ENCODE measurements around the gene DNAAF2.
"Not testable (repeated sequence)": the region's sequence is repeated elsewhere in the genome, so short reads cannot be mapped to it uniquely, and the experiment has no call there.

The DNAAF2 gene

DNA sequence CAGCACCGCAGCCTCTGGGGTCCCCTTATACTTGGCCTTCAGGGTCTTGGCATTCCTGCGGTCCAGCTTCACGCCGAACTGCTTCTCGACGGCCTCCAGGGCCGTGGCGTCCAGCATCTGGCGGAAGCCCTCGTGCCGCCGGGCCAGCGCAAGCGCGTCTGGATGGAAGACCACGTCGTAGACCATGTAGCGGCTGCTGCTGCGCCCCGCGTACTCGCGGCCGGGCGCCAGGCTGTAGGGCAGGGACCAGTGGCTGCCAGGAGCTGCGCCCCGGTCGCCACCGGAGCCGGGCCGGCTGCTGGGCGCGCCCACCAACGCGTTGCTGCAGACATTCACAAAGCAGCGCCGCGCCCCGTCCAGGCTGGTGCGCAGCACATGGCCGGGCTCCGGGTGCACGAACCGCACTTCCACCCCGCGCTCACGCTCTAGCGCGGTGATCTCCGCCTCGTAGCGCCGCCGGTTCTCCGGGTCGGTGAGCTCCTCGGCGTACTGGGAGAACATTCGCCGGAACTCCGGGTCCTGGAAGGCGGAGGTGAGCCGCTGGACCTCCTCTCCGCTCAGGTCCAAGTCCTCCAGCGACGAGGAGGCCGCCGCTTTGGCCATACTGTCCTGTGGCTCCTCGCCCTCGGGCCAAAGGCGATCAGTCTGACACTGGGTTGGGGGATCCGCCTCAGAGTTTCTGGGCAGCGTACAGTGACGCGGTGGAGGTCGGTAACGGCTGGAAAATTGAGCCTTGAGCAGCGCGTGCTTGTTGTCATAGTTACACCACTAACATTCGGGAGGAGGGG lies at the start of gene DNAAF2:
Gene DNAAF2, minus strand, starts transcription at position 698 of the 788 bp plus-strand sequence. Its CDS starts 95 bp downstream, at position 603.
- H3K27ac ChIP-seq (ENCODE audit: low read length) = peak within 1 kb of the TSS; percentile 83
- H3K4me3 ChIP-seq (ENCODE audit: low read depth in 1 of 2, low read length in 2 of 2) = peak within 1 kb of the TSS; percentile 80 to 99
- no peaks in the 10 kb centered on the region for H3K9me3 ChIP-seq (ENCODE audit: control insufficient read depth in 1 of 2, low read length in 2 of 2)
- H3K27me3 ChIP-seq (ENCODE audit: low read depth, low read length) = no peaks in the 10 kb centered on the region
- peaks cover 4 to 11% of the 10 kb centered on the region in 2 donors for H3K36me3 ChIP-seq (ENCODE audit: control insufficient read depth in 1 of 2, insufficient read depth in 2 of 2, low read length in 2 of 2)
- peaks cover 0 to 34% of the 10 kb centered on the region in 2 donors for H3K4me1 ChIP-seq (ENCODE audit: control insufficient read depth in 1 of 2, insufficient read depth in 2 of 2, low read length in 2 of 2)

DNA sequence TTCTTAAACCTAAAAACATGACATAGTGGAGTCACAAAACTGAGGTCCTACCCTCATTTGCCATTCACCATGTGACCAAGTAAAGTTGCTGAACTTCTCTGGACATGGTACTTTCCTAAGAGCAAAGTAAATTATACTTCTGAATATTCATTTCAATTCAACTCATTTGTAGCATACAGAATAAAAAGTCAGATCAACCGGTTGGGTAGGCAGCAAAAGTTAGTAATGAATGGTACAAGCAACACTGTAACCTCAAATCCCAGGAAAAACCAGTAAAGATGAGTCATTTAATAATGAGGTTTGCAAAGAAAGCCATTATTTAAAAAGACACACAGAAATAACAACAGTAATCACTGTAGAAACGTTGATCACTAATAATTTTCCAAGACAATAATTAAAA lies 44.2 kb upstream of the DNAAF2 start:
- Histone ChIP-seq H3K4me1 (ENCODE audit: control insufficient read depth in 1 of 2, insufficient read depth in 2 of 2, low read length in 2 of 2) (no peaks in the 10 kb centered on the region), H3K4me3 (ENCODE audit: low read depth in 1 of 2, low read length in 2 of 2) (no peak overlapping the region), H3K27me3 (ENCODE audit: low read depth, low read length) (no peaks in the 10 kb centered on the region), H3K27ac (ENCODE audit: low read length) (no peak overlapping the region), H3K9me3 (ENCODE audit: control insufficient read depth in 1 of 2, low read length in 2 of 2) (no peaks in the 10 kb centered on the region), H3K36me3 (ENCODE audit: control insufficient read depth in 1 of 2, insufficient read depth in 2 of 2, low read length in 2 of 2) (peaks cover 0 to 5% of the 10 kb centered on the region in 2 donors)

DNA sequence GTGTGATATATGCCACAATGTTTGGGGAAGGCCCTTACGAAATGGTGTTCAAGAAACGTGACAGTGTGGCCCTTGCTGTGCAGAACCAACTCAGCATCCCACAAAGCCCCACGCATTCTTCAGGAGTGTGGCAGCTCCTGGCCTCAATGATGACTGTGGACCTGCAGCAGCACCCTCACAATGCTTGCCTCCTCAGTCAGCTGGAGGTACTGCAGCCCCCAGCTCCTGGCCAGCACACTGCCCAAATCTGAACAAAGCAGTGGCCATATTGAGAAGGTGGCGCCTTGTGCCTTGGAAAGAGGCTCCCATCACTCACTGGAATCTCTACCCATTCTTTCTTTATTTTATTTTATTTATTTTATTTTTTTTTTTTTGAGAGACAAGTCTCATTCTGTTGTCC lies 42.6 kb upstream of the DNAAF2 start:
- Histone ChIP-seq H3K4me1 (ENCODE audit: control insufficient read depth in 1 of 2, insufficient read depth in 2 of 2, low read length in 2 of 2) (no peaks in the 10 kb centered on the region), H3K27me3 (ENCODE audit: low read depth, low read length) (no peaks in the 10 kb centered on the region), H3K27ac (ENCODE audit: low read length) (no peak overlapping the region), H3K9me3 (ENCODE audit: control insufficient read depth in 1 of 2, low read length in 2 of 2) (no peaks in the 10 kb centered on the region), H3K4me3 (ENCODE audit: low read depth in 1 of 2, low read length in 2 of 2) (no peak overlapping the region), H3K36me3 (ENCODE audit: control insufficient read depth in 1 of 2, insufficient read depth in 2 of 2, low read length in 2 of 2) (peaks cover 0 to 5% of the 10 kb centered on the region in 2 donors)

- Histone ChIP-seq H3K36me3 (ENCODE audit: control insufficient read depth in 1 of 2, insufficient read depth in 2 of 2, low read length in 2 of 2) (peaks cover 0 to 5% of the 10 kb centered on the region in 2 donors), H3K4me1 (ENCODE audit: control insufficient read depth in 1 of 2, insufficient read depth in 2 of 2, low read length in 2 of 2) (no peaks in the 10 kb centered on the region), H3K27ac (ENCODE audit: low read length) (no peak overlapping the region), H3K9me3 (ENCODE audit: control insufficient read depth in 1 of 2, low read length in 2 of 2) (no peaks in the 10 kb centered on the region), H3K4me3 (ENCODE audit: low read depth in 1 of 2, low read length in 2 of 2) (no peak overlapping the region), H3K27me3 (ENCODE audit: low read depth, low read length) (no peaks in the 10 kb centered on the region)
These were observed 38.5 kb upstream of the DNAAF2 start for GRCh38 chr14:49673586-49673985.

DNA sequence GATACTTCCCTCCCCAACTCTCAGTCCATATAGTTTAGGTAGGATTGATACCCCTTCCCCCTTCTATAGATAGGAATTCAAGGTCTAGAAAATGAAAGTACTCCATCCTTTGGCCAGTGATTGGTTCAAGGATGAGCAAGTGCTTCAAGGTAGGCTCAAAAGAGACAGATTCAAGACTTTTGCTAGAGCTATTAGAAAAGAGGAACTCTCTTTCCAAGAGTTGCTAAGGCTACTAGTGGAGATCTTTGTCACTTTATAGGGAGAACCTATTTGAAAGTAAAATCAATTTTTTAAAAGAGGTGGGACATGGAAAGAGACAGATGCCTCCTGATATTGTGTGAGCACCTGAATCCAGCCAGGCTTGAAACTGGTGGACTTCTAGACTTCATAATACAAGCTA lies 35.4 kb upstream of the DNAAF2 start:
- Histone ChIP-seq H3K36me3 (ENCODE audit: control insufficient read depth in 1 of 2, insufficient read depth in 2 of 2, low read length in 2 of 2) (no peaks in the 10 kb centered on the region), H3K4me1 (ENCODE audit: control insufficient read depth in 1 of 2, insufficient read depth in 2 of 2, low read length in 2 of 2) (no peaks in the 10 kb centered on the region), H3K4me3 (ENCODE audit: low read depth in 1 of 2, low read length in 2 of 2) (no peak overlapping the region), H3K9me3 (ENCODE audit: control insufficient read depth in 1 of 2, low read length in 2 of 2) (no peaks in the 10 kb centered on the region), H3K27ac (ENCODE audit: low read length) (no peak overlapping the region), H3K27me3 (ENCODE audit: low read depth, low read length) (no peaks in the 10 kb centered on the region)

GRCh38 chr14:49659526-49660455 lies 24.7 kb upstream of the DNAAF2 start:
- Histone ChIP-seq H3K9me3 (ENCODE audit: control insufficient read depth in 1 of 2, low read length in 2 of 2) (no peaks in the 10 kb centered on the region), H3K27ac (ENCODE audit: low read length) (no peak overlapping the region), H3K4me1 (ENCODE audit: control insufficient read depth in 1 of 2, insufficient read depth in 2 of 2, low read length in 2 of 2) (no peaks in the 10 kb centered on the region), H3K4me3 (ENCODE audit: low read depth in 1 of 2, low read length in 2 of 2) (no peak overlapping the region), H3K27me3 (ENCODE audit: low read depth, low read length) (no peaks in the 10 kb centered on the region), H3K36me3 (ENCODE audit: control insufficient read depth in 1 of 2, insufficient read depth in 2 of 2, low read length in 2 of 2) (no peaks in the 10 kb centered on the region)

DNA sequence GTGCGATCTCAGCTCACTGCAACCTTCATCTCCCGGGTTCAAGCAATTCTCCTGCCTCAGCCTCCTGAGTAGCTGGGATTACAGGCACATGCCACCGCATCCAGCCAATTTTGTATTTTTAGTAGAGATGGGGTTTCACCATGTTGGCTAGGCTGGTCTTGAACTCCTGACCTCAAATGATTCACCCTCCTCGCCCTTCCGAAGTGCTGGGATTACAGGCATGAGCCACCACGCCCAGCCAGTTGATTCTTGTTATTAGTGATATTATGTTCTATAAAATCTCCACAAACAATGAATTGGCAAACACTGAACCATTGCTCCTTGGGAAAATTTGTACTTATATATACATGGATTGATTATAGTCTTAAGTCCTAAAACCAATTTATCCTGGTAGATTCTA lies 22.5 kb upstream of the DNAAF2 start:
- not testable (repeated sequence) for H3K4me3 ChIP-seq (ENCODE audit: low read depth in 1 of 2, low read length in 2 of 2); H3K4me1 ChIP-seq (ENCODE audit: control insufficient read depth in 1 of 2, insufficient read depth in 2 of 2, low read length in 2 of 2); H3K27me3 ChIP-seq (ENCODE audit: low read depth, low read length); H3K36me3 ChIP-seq (ENCODE audit: control insufficient read depth in 1 of 2, insufficient read depth in 2 of 2, low read length in 2 of 2); H3K9me3 ChIP-seq (ENCODE audit: control insufficient read depth in 1 of 2, low read length in 2 of 2); H3K27ac ChIP-seq (ENCODE audit: low read length)

- H3K27ac ChIP-seq (ENCODE audit: low read length) = no peak overlapping the region
- no peaks in the 10 kb centered on the region for H3K36me3 ChIP-seq (ENCODE audit: control insufficient read depth in 1 of 2, insufficient read depth in 2 of 2, low read length in 2 of 2)
- no peaks in the 10 kb centered on the region for H3K27me3 ChIP-seq (ENCODE audit: low read depth, low read length)
- no peaks in the 10 kb centered on the region for H3K4me1 ChIP-seq (ENCODE audit: control insufficient read depth in 1 of 2, insufficient read depth in 2 of 2, low read length in 2 of 2)
- H3K4me3 ChIP-seq (ENCODE audit: low read depth in 1 of 2, low read length in 2 of 2) = no peak overlapping the region
- no peaks in the 10 kb centered on the region for H3K9me3 ChIP-seq (ENCODE audit: control insufficient read depth in 1 of 2, low read length in 2 of 2)
These were observed 19.5 kb upstream of the DNAAF2 start for GRCh38 chr14:49654511-49654910.

- Histone ChIP-seq H3K36me3 (ENCODE audit: control insufficient read depth in 1 of 2, insufficient read depth in 2 of 2, low read length in 2 of 2) (no peaks in the 10 kb centered on the region), H3K9me3 (ENCODE audit: control insufficient read depth in 1 of 2, low read length in 2 of 2) (no peaks in the 10 kb centered on the region), H3K4me3 (ENCODE audit: low read depth in 1 of 2, low read length in 2 of 2) (no peak overlapping the region), H3K27ac (ENCODE audit: low read length) (no peak overlapping the region), H3K27me3 (ENCODE audit: low read depth, low read length) (no peaks in the 10 kb centered on the region), H3K4me1 (ENCODE audit: control insufficient read depth in 1 of 2, insufficient read depth in 2 of 2, low read length in 2 of 2) (no peaks in the 10 kb centered on the region)
These were observed 18.5 kb upstream of the DNAAF2 start for GRCh38 chr14:49653508-49653907.

- Histone ChIP-seq H3K4me3 (ENCODE audit: low read depth in 1 of 2, low read length in 2 of 2) (peak overlapping the region in 1 of 2 donors; percentile 4), H3K4me1 (ENCODE audit: control insufficient read depth in 1 of 2, insufficient read depth in 2 of 2, low read length in 2 of 2) (peaks cover 12 to 13% of the 10 kb centered on the region in 2 donors), H3K36me3 (ENCODE audit: control insufficient read depth in 1 of 2, insufficient read depth in 2 of 2, low read length in 2 of 2) (peaks cover 5 to 8% of the 10 kb centered on the region in 2 donors), H3K27ac (ENCODE audit: low read length) (peak overlapping the region; percentile 3), H3K9me3 (ENCODE audit: control insufficient read depth in 1 of 2, low read length in 2 of 2) (no peaks in the 10 kb centered on the region), H3K27me3 (ENCODE audit: low read depth, low read length) (no peaks in the 10 kb centered on the region)
These were observed 7.1 kb upstream of the DNAAF2 start for GRCh38 chr14:49642163-49642562.

DNA sequence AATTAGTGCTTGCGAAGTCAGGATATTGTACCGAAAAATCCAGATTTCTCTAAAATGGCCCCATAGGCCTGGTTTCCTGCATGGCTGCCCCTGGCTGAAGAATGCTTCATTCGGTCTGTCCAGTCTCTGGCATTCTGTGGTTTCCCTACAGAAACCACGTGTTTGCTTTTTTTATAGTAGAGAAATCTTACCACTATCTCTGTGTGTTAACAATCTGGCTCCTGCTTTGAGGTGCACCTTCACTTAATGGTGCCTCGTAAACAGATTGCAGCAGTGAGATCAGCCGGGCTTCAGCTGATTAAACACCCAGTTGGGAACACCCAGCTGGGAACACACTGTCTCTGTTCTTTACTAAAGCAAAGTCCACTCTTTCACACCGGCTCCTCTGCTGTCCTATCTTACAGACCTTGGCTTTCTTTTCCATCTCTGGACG lies 6.7 kb upstream of the DNAAF2 start:
- Histone ChIP-seq H3K27ac (ENCODE audit: low read length) (peak overlapping the region; percentile 3), H3K4me1 (ENCODE audit: control insufficient read depth in 1 of 2, insufficient read depth in 2 of 2, low read length in 2 of 2) (peaks cover 12 to 16% of the 10 kb centered on the region in 2 donors), H3K9me3 (ENCODE audit: control insufficient read depth in 1 of 2, low read length in 2 of 2) (no peaks in the 10 kb centered on the region), H3K36me3 (ENCODE audit: control insufficient read depth in 1 of 2, insufficient read depth in 2 of 2, low read length in 2 of 2) (peaks cover 4 to 5% of the 10 kb centered on the region in 2 donors), H3K4me3 (ENCODE audit: low read depth in 1 of 2, low read length in 2 of 2) (peak overlapping the region in 1 of 2 donors; percentile 4), H3K27me3 (ENCODE audit: low read depth, low read length) (no peaks in the 10 kb centered on the region)
